Measurements from ENCODE around the gene LUC7L2. TPM values are rescaled to one million over a fixed set of nuclear protein-coding genes. Genes with fewer than 3 reads are reported as not detected.
A peak's percentile ranks its signal among the peaks of the same experiment; 100 is the strongest.
"Not testable (repeated sequence)": the region's sequence is repeated elsewhere in the genome, so short reads cannot be mapped to it uniquely, and the experiment has no call there.

LUC7L2 gene
- total RNA-seq, 2 donors from 2014 or later: 74.9 to 77.5 TPM

GRCh38 chr7:139345042-139345441, 14.7 kb upstream of the LUC7L2 start:
- intact Hi-C loops (cut with DNase I): no loop called here
- DNase-seq (ENCODE audit: low spot score): no peak

- intact Hi-C loops (cut with DNase I): no loop called here
- DNase-seq (ENCODE audit: low spot score): no peak
Measured at GRCh38 chr7:139351027-139351426, 8.7 kb upstream of the LUC7L2 start.

GRCh38 chr7:139354729-139355128, 5.0 kb upstream of the LUC7L2 start:
- intact Hi-C loops (cut with DNase I): no loop called here

GRCh38 chr7:139355320-139355719, 4.4 kb upstream of the LUC7L2 start:
- no peak for DNase-seq (ENCODE audit: low spot score)
- intact Hi-C loops (cut with DNase I): no loop called here

More at GRCh38 chr7:139354729-139355128, 5.0 kb upstream of the LUC7L2 start:
- no peak for DNase-seq (ENCODE audit: low spot score)

GRCh38 chr7:139357729-139358506, 1.8 kb upstream of the LUC7L2 start:
- intact Hi-C loops (cut with DNase I); DNase-seq (ENCODE audit: low spot score): not testable (repeated sequence)

GRCh38 chr7:139358541-139359365, 941 bp upstream of the LUC7L2 start:
- intact Hi-C loops (cut with DNase I): no loop called here
- peak; percentile 79 for DNase-seq (ENCODE audit: low spot score)

- intact Hi-C loops (cut with DNase I): loop anchor here in 1 of 2 donors (2.0 kb wide), 1 partner anchor 20 kb away; the partner anchor contains the start of gene FMC1
- DNase-seq (ENCODE audit: low spot score): peak; percentile 99
Measured at GRCh38 chr7:139360210-139360947, 685 bp downstream of the LUC7L2 start.

GRCh38 chr7:139360948-139361307, 1.2 kb downstream of the LUC7L2 start:
- intact Hi-C loops (cut with DNase I): loop anchor here in 1 of 2 donors (2.0 kb wide), 1 partner anchor 20 kb away; the partner anchor contains the start of gene FMC1
- DNase-seq (ENCODE audit: low spot score): no peak

- no peak for DNase-seq (ENCODE audit: low spot score)
- intact Hi-C loops (cut with DNase I): loop anchor here in 1 of 2 donors (2.0 kb wide), 1 partner anchor 21 kb away; the partner anchor contains the start of gene FMC1
Measured at GRCh38 chr7:139361523-139361922, 1.8 kb downstream of the LUC7L2 start.

- intact Hi-C loops (cut with DNase I): no loop called here
- DNase-seq (ENCODE audit: low spot score): no peak
Measured at GRCh38 chr7:139362302-139362701, 2.6 kb downstream of the LUC7L2 start.

- no peak for DNase-seq (ENCODE audit: low spot score)
- intact Hi-C loops (cut with DNase I): no loop called here
Measured at GRCh38 chr7:139362981-139363380, 3.3 kb downstream of the LUC7L2 start.

GRCh38 chr7:139365336-139365735, 5.6 kb downstream of the LUC7L2 start:
- intact Hi-C loops (cut with DNase I): no loop called here
- DNase-seq (ENCODE audit: low spot score): no peak

GRCh38 chr7:139366400-139366799, 6.7 kb downstream of the LUC7L2 start:
- intact Hi-C loops (cut with DNase I): no loop called here
- no peak for DNase-seq (ENCODE audit: low spot score)

GRCh38 chr7:139367438-139368155, 7.9 kb downstream of the LUC7L2 start:
- no peak for DNase-seq (ENCODE audit: low spot score)
- intact Hi-C loops (cut with DNase I): no loop called here

- no peak for DNase-seq (ENCODE audit: low spot score)
- intact Hi-C loops (cut with DNase I): no loop called here
Measured at GRCh38 chr7:139370301-139370942, 10.7 kb downstream of the LUC7L2 start.

- intact Hi-C loops (cut with DNase I): no loop called here
- no peak for DNase-seq (ENCODE audit: low spot score)
Measured at GRCh38 chr7:139370943-139371313, 11.2 kb downstream of the LUC7L2 start.

GRCh38 chr7:139374246-139374645, 14.6 kb downstream of the LUC7L2 start:
- DNase-seq (ENCODE audit: low spot score): no peak
- intact Hi-C loops (cut with DNase I): no loop called here

GRCh38 chr7:139382439-139382838, 22.7 kb downstream of the LUC7L2 start:
- DNase-seq (ENCODE audit: low spot score): no peak
- intact Hi-C loops (cut with DNase I): no loop called here

GRCh38 chr7:139384611-139385010, 24.9 kb downstream of the LUC7L2 start:
- no peak for DNase-seq (ENCODE audit: low spot score)
- intact Hi-C loops (cut with DNase I): no loop called here
